Measurements from ENCODE around the gene ART3.
"Not testable (repeated sequence)": the region's sequence is repeated elsewhere in the genome, so short reads cannot be mapped to it uniquely, and the experiment has no call there.

ART3 gene

GRCh38 chr4:76074468-76074867 lies at the start of gene ART3:
TSS of gene ART3 (plus strand) at chr4:76074709. CDS start at chr4:76075890, 1,181 bp downstream.
- no peak for DNase-seq (ENCODE audit: low read depth)

GRCh38 chr4:76028350-76028765 lies 46.2 kb upstream of the ART3 start:
- no peak for DNase-seq (ENCODE audit: low read depth)

- DNase-seq (ENCODE audit: low read depth) = no peak
Measured at GRCh38 chr4:76029300-76029699, 45.2 kb upstream of the ART3 start.

GRCh38 chr4:76035141-76035540 lies 39.4 kb upstream of the ART3 start:
- no peak for DNase-seq (ENCODE audit: low read depth)

GRCh38 chr4:76035799-76036380 lies 38.6 kb upstream of the ART3 start, which contains the start of gene CXCL11:
TSS of gene CXCL11 (minus strand) at chr4:76036070. CDS start at chr4:76035987, 83 bp downstream.
- no peak for DNase-seq (ENCODE audit: low read depth)

- no peak for DNase-seq (ENCODE audit: low read depth)
Measured at GRCh38 chr4:76036855-76037254, 37.7 kb upstream of the ART3 start.

- DNase-seq (ENCODE audit: low read depth) = not testable (repeated sequence)
Measured at GRCh38 chr4:76042241-76042998, 32.1 kb upstream of the ART3 start.

GRCh38 chr4:76043306-76043705 lies 31.2 kb upstream of the ART3 start:
- not testable (repeated sequence) for DNase-seq (ENCODE audit: low read depth)

GRCh38 chr4:76044686-76045085 lies 29.8 kb upstream of the ART3 start:
- not testable (repeated sequence) for DNase-seq (ENCODE audit: low read depth)

- DNase-seq (ENCODE audit: low read depth) = not testable (repeated sequence)
Measured at GRCh38 chr4:76049860-76050416, 24.6 kb upstream of the ART3 start.

- not testable (repeated sequence) for DNase-seq (ENCODE audit: low read depth)
Measured at GRCh38 chr4:76050560-76051050, 23.9 kb upstream of the ART3 start.

GRCh38 chr4:76053730-76054129 lies 20.8 kb upstream of the ART3 start:
- DNase-seq (ENCODE audit: low read depth) = no peak

- no peak for DNase-seq (ENCODE audit: low read depth)
Measured at GRCh38 chr4:76055016-76055415, 19.5 kb upstream of the ART3 start.

- DNase-seq (ENCODE audit: low read depth) = no peak
Measured at GRCh38 chr4:76055421-76055820, 19.1 kb upstream of the ART3 start.

GRCh38 chr4:76058302-76058701 lies 16.2 kb upstream of the ART3 start:
- DNase-seq (ENCODE audit: low read depth) = no peak

GRCh38 chr4:76058888-76059426 lies 15.6 kb upstream of the ART3 start:
- DNase-seq (ENCODE audit: low read depth) = no peak

GRCh38 chr4:76059750-76060149 lies 14.8 kb upstream of the ART3 start:
- DNase-seq (ENCODE audit: low read depth) = no peak

- no peak for DNase-seq (ENCODE audit: low read depth)
Measured at GRCh38 chr4:76060506-76060905, 14.0 kb upstream of the ART3 start.

GRCh38 chr4:76061421-76061820 lies 13.1 kb upstream of the ART3 start:
- DNase-seq (ENCODE audit: low read depth) = no peak

- no peak for DNase-seq (ENCODE audit: low read depth)
Measured at GRCh38 chr4:76061982-76062381, 12.5 kb upstream of the ART3 start.

- DNase-seq (ENCODE audit: low read depth) = no peak
Measured at GRCh38 chr4:76066546-76066945, 8.0 kb upstream of the ART3 start.

- DNase-seq (ENCODE audit: low read depth) = peak; percentile 38
Measured at GRCh38 chr4:76067652-76068286, 6.7 kb upstream of the ART3 start.

All from GM04504 (cell line).